GM12878 (cell line): Measurements from ENCODE around the gene HSPA1B. TPM values are rescaled to one million over a fixed set of nuclear protein-coding genes. Genes with fewer than 3 reads are reported as not detected.
A peak's percentile ranks its signal among the peaks of the same experiment; 100 is the strongest.

Experiments used
- BCL11A ChIP-seq: IDR thresholded peaks from 2 replicates; pipeline ENCODE4 v1.6.1; 2011; ENCODE audit warnings: low read depth, low read length
- CREB1 ChIP-seq: IDR thresholded peaks from 2 replicates; pipeline ENCODE4 v1.6.1; 2012; ENCODE audit warnings: low read depth, mild to moderate bottlenecking, inconsistent platforms
- E2F4 ChIP-seq: IDR thresholded peaks from 2 replicates; pipeline ENCODE4 v1.6.1; 2012; ENCODE audit warnings: low read depth, low read length, improper control_type of control experiment
- EED ChIP-seq: sonication (generic); IDR thresholded peaks from 2 replicates; pipeline ENCODE4 v1.6.1; 2016; ENCODE audit warnings: antibody characterized with exemption, low read depth
- FOS ChIP-seq: IDR thresholded peaks from 3 replicates; pipeline ENCODE4 v1.6.1; 2011; ENCODE audit warnings: borderline replicate concordance; ENCODE audit not compliant: insufficient read length; ENCODE audit errors: extremely low read depth
- HCFC1 ChIP-seq: fragments of 150-350 bp; IDR thresholded peaks from 2 replicates; pipeline ENCODE4 v1.6.1; 2014; ENCODE audit warnings: low read length
- IRF4 ChIP-seq: IDR thresholded peaks from 2 replicates; pipeline ENCODE4 v1.6.1; 2011; ENCODE audit warnings: low read depth, low read length
- KAT2A ChIP-seq: conservative IDR thresholded peaks from 2 replicates; pipeline ENCODE4 v1.6.1; 2011; ENCODE audit warnings: low read depth, low read length; ENCODE audit not compliant: control insufficient read depth
- KDM1A ChIP-seq: fragments of 200-600 bp; sonication (generic); IDR thresholded peaks from 2 replicates; pipeline ENCODE4 v1.6.1; 2016; ENCODE audit warnings: borderline replicate concordance
- MTA2 ChIP-seq: fragments of 450-650 bp; IDR thresholded peaks from 2 replicates; pipeline ENCODE4 v1.6.1; 2016; ENCODE audit warnings: low read depth, mild to moderate bottlenecking, moderate library complexity
- NKRF ChIP-seq: fragments of 450-650 bp; conservative IDR thresholded peaks from 2 replicates; pipeline ENCODE4 v1.6.1; 2017; ENCODE audit warnings: mild to moderate bottlenecking, moderate library complexity
- POLR2A ChIP-seq: IDR thresholded peaks from 2 replicates; pipeline ENCODE4 v1.6.1; 2011; ENCODE audit warnings: low read depth, mild to moderate bottlenecking, low read length
- RAD21 ChIP-seq: IDR thresholded peaks from 2 replicates; pipeline ENCODE4 v1.6.1; 2011; ENCODE audit warnings: mild to moderate bottlenecking, low read depth, low read length, moderate library complexity; ENCODE audit not compliant: insufficient read depth
- RAD51 ChIP-seq: fragments of 450-650 bp; IDR thresholded peaks from 2 replicates; pipeline ENCODE4 v1.6.1; 2016; ENCODE audit warnings: moderate library complexity, mild to moderate bottlenecking, inconsistent platforms
- RELB ChIP-seq: fragments of 450-650 bp; IDR thresholded peaks from 2 replicates; pipeline ENCODE4 v1.6.1; 2017; ENCODE audit warnings: low read depth, mild to moderate bottlenecking, moderate library complexity
- RUNX3 ChIP-seq: IDR thresholded peaks from 2 replicates; pipeline ENCODE4 v1.6.1; 2012; ENCODE audit warnings: low read length, inconsistent platforms
- SKIL ChIP-seq: fragments of 450-650 bp; IDR thresholded peaks from 2 replicates; pipeline ENCODE4 v1.6.1; 2017; ENCODE audit warnings: mild to moderate bottlenecking, low read depth, inconsistent platforms; ENCODE audit not compliant: poor library complexity, severe bottlenecking
- YBX1 ChIP-seq: fragments of 450-650 bp; IDR thresholded peaks from 2 replicates; pipeline ENCODE4 v1.6.1; 2016; ENCODE audit warnings: antibody characterized with exemption
- ZBTB4 ChIP-seq: fragments of 450-650 bp; formaldehyde crosslinking; IDR thresholded peaks from 2 replicates; pipeline ENCODE4 v1.4.0; 2022; ENCODE audit warnings: mild to moderate bottlenecking, moderate library complexity
- ZNF207 ChIP-seq: fragments of 450-650 bp; IDR thresholded peaks from 2 replicates; pipeline ENCODE4 v1.6.1; 2014; ENCODE audit warnings: antibody characterized with exemption, mild to moderate bottlenecking, borderline replicate concordance
- ZNF24 ChIP-seq: fragments of 450-650 bp; IDR thresholded peaks from 2 replicates; pipeline ENCODE4 v1.6.1; 2017; ENCODE audit warnings: antibody characterized with exemption, mild to moderate bottlenecking
- polyA plus RNA-seq, 11 experiments: library from polyadenylated mRNA; depleted of rRNA in 4 of 11; unstranded in 6 of 11; stranded (reverse) in 5 of 11; fragments of >200 nt; fragmentation: Nextera tagmentation in 4 of 11; fragmentation: Illumina TruSeq in 1 of 11; extraction: Ambion mirVana in 4 of 11; extraction: Trizol in 1 of 11; gene quantifications; 1 replicate in 1 of 11; 2 replicates in 10 of 11; pipeline versions ENCODE4 v1.2.1 to v1.2.3, GENCODE V29; 2011 to 2016; ENCODE audit warnings: inconsistent platforms in 2 of 11, missing spikeins in 2 of 11, low read depth in 1 of 11
- total RNA-seq, 4 experiments: library from RNA; depleted of rRNA in 3 of 4; stranded (reverse); fragments of >200 nt in 3 of 4; fragmentation: Illumina TruSeq in 1 of 4; extraction: Trizol in 1 of 4; gene quantifications; 2 replicates each; pipeline versions ENCODE4 v1.2.1 to v1.2.3, GENCODE V29; 2013 to 2021

The HSPA1B gene
- total and polyA plus RNA-seq, 10 of the 15 experiments (the other 5 are each of a cell fraction or from before 2014, with no cell fraction given) = 0.11 to 40.5 (median 12.8) TPM

- no peak for TF ChIP-seq ZNF24
- no peak for TF ChIP-seq IRF4
- no peak for TF ChIP-seq KDM1A
- no peak for TF ChIP-seq EED
- TF ChIP-seq CREB1 = peak; percentile 8; the same call in 1 of the 2 replicates
- TF ChIP-seq RELB = peak; percentile 26; the same call in 1 of the 2 replicates
- no peak for TF ChIP-seq ZBTB4 (CRISPR knock-in tag)
- TF ChIP-seq YBX1 = no peak
- peak; percentile 36 for TF ChIP-seq RUNX3
- no peak for TF ChIP-seq RAD21
- TF ChIP-seq SKIL = peak; percentile 13
- no peak for TF ChIP-seq E2F4
- no peak for TF ChIP-seq RAD51
- TF ChIP-seq NKRF = 0 out of 2 replicates have a peak, but pooled peaks have one; percentile 32
- TF ChIP-seq HCFC1 = peak; percentile 39; the same call in 1 of the 2 replicates
- no peak for TF ChIP-seq FOS
- peak; percentile 67 for TF ChIP-seq ZNF207
- peak; percentile 7; the same call in 1 of the 2 replicates for TF ChIP-seq POLR2A
- no peak for TF ChIP-seq KAT2A
- no peak for TF ChIP-seq BCL11A
- TF ChIP-seq MTA2 = no peak
Observed at GRCh38 chr6:31822036-31822821, 5.3 kb upstream of the HSPA1B start (continued).
